ENCODE measurements around the gene SMARCAD1. TPM values are rescaled to one million over a fixed set of nuclear protein-coding genes. Genes with fewer than 3 reads are reported as not detected.

SMARCAD1 gene, protein sequence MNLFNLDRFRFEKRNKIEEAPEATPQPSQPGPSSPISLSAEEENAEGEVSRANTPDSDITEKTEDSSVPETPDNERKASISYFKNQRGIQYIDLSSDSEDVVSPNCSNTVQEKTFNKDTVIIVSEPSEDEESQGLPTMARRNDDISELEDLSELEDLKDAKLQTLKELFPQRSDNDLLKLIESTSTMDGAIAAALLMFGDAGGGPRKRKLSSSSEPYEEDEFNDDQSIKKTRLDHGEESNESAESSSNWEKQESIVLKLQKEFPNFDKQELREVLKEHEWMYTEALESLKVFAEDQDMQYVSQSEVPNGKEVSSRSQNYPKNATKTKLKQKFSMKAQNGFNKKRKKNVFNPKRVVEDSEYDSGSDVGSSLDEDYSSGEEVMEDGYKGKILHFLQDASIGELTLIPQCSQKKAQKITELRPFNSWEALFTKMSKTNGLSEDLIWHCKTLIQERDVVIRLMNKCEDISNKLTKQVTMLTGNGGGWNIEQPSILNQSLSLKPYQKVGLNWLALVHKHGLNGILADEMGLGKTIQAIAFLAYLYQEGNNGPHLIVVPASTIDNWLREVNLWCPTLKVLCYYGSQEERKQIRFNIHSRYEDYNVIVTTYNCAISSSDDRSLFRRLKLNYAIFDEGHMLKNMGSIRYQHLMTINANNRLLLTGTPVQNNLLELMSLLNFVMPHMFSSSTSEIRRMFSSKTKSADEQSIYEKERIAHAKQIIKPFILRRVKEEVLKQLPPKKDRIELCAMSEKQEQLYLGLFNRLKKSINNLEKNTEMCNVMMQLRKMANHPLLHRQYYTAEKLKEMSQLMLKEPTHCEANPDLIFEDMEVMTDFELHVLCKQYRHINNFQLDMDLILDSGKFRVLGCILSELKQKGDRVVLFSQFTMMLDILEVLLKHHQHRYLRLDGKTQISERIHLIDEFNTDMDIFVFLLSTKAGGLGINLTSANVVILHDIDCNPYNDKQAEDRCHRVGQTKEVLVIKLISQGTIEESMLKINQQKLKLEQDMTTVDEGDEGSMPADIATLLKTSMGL
- total RNA-seq (10 to 100 TPM; 11.1 to 53.2 (median 22.5) TPM), polyA plus RNA-seq (1 to 10 TPM; 4.9 to 8.1 (median 5.8) TPM)
- long read RNA-seq, donor 1: 0 reads
- long read RNA-seq, donor 2: 0 reads
- long read RNA-seq, donor 3, full-length matches to known transcripts: 1 of 1 reads
- long read RNA-seq, donor 3, partial matches to known transcripts: 0 of 1 reads
- long read RNA-seq, donor 3, other reads (novel, unspliced or antisense): 0 of 1 reads
- long read RNA-seq, donor 4, full-length matches to known transcripts: 1 of 1 reads
- long read RNA-seq, donor 4, partial matches to known transcripts: 0 of 1 reads
- long read RNA-seq, donor 4, other reads (novel, unspliced or antisense): 0 of 1 reads
- long read RNA-seq, donor 5, full-length matches to known transcripts: 1 of 1 reads
- long read RNA-seq, donor 5, partial matches to known transcripts: 0 of 1 reads
- long read RNA-seq, donor 5, other reads (novel, unspliced or antisense): 0 of 1 reads
- long read RNA-seq, donor 6, full-length matches to known transcripts: 1 of 1 reads
- long read RNA-seq, donor 6, partial matches to known transcripts: 0 of 1 reads
- long read RNA-seq, donor 6, other reads (novel, unspliced or antisense): 0 of 1 reads
- long read RNA-seq, donor 7, full-length matches to known transcripts: 1 of 6 reads
- long read RNA-seq, donor 7, partial matches to known transcripts: 0 of 6 reads
- long read RNA-seq, donor 7, other reads (novel, unspliced or antisense): 5 of 6 reads
- long read RNA-seq, donor 8, full-length matches to known transcripts: 3 of 3 reads
- long read RNA-seq, donor 8, partial matches to known transcripts: 0 of 3 reads
- long read RNA-seq, donor 8, other reads (novel, unspliced or antisense): 0 of 3 reads
- long read RNA-seq, donor 9: 0 reads
- long read RNA-seq, donor 10: 0 reads

DNA sequence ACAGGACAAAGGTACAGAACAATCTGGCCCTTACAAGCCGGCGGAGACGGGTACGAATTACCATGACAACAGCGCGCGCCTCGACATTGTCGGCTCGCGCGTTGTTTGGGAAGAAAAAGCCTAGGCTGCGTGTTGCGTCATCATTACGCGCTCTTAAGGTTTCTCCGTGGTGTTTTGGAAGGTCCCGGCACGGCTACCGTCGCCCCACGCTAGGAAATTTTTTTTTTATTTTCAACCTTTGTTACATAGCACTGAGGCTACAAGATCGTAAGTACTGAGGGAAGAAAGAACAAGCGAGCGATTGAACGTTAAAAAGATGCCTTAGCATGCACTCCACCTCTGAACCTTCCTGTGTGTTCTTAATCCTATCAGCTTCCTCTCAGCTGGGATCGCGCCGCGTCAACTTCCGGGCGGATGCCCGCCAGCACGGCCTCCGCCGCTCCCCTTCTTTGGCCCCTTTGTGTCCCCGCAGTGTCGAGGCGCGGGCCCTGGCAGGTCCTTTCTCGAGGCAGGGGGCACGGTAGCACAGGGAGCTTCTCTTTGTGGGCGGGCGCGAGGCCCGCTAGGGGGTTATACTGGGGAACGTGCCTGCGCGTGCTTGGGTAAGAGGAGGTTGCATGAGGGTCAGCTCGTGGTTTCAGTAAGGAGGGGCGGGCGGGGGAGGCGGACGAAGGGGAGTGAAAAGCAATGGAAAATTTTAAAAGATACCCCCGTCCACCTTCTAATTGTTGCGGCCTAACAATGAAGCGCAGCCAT lies at the start of gene SMARCAD1:
Gene SMARCAD1, plus strand, starts transcription at position 397 of the 756 bp plus-strand sequence. CDS start 530 bp downstream, outside the sequence.
- peak within 1 kb of the TSS; percentile 64 to 92 (median 76) for H3K4me3 ChIP-seq
- intact Hi-C loops (cut with DNase I; ENCODE audit: low total_unique reads): no loop called here
- H3K36me3 ChIP-seq: peaks cover 8 to 25% (median 24%) of the 10 kb centered on the region in 4 donors
- H3K4me1 ChIP-seq: peaks cover 15 to 41% (median 27%) of the 10 kb centered on the region in 4 donors
- no peaks in the 10 kb centered on the region for H3K27me3 ChIP-seq
- H3K27ac ChIP-seq: peak within 1 kb of the TSS; percentile 84 to 92 (median 91)
- DNase-seq: peak; percentile 92 to 99
- TF ChIP-seq EP300 (IDR thresholded peaks at IDR 0.05) (no peak), POLR2A (IDR thresholded peaks at IDR 0.05) (no peak), POLR2AphosphoS5 (IDR thresholded peaks at IDR 0.05) (peak; percentile 48 to 75 (median 62))
- TF ChIP-seq, protein P1, sequence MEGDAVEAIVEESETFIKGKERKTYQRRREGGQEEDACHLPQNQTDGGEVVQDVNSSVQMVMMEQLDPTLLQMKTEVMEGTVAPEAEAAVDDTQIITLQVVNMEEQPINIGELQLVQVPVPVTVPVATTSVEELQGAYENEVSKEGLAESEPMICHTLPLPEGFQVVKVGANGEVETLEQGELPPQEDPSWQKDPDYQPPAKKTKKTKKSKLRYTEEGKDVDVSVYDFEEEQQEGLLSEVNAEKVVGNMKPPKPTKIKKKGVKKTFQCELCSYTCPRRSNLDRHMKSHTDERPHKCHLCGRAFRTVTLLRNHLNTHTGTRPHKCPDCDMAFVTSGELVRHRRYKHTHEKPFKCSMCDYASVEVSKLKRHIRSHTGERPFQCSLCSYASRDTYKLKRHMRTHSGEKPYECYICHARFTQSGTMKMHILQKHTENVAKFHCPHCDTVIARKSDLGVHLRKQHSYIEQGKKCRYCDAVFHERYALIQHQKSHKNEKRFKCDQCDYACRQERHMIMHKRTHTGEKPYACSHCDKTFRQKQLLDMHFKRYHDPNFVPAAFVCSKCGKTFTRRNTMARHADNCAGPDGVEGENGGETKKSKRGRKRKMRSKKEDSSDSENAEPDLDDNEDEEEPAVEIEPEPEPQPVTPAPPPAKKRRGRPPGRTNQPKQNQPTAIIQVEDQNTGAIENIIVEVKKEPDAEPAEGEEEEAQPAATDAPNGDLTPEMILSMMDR (IDR thresholded peaks at IDR 0.05): peak in 1 of 7 experiments; percentile 15
- WGBS, 5 donors: 0 to 1% (median 0%) methylated on average over 56 to 57 of the region's 57 CpGs
- peaks cover 0 to 1% (median under 1%) of the 10 kb centered on the region in 4 donors for H3K9me3 ChIP-seq

DNA sequence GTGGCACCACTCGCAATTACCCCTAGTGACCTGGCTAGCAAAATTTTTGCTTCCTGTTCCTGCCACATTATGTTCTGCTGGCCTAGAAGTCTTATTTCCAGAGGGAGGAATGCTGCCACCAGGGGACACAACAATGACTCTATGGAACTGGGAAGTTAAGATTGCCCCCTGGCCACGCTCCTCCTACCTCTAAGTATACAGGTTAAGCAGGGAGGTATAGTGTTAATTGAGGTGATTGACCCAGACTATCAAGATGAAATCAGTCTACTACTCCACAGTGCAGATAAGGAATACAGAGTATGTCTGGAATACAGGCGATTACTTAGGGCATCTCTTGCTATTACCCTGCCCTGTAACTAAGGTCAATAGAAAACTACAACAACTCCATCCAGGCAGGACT lies 48.8 kb upstream of the SMARCAD1 start:
- Histone ChIP-seq H3K27ac (no peak overlapping the region), H3K4me3 (no peak overlapping the region), H3K27me3 (no peaks in the 10 kb centered on the region), H3K36me3 (no peaks in the 10 kb centered on the region), H3K9me3 (no peaks in the 10 kb centered on the region), H3K4me1 (no peaks in the 10 kb centered on the region)
- TF ChIP-seq EP300 (IDR thresholded peaks at IDR 0.05) (no peak), POLR2A (IDR thresholded peaks at IDR 0.05) (no peak), POLR2AphosphoS5 (IDR thresholded peaks at IDR 0.05) (no peak)
- TF ChIP-seq, protein P1 (IDR thresholded peaks at IDR 0.05): no peak
- DNase-seq: no peak
- WGBS, 5 donors: 76 to 93% (median 87%) methylated on average over 3 of the region's 3 CpGs
- intact Hi-C loops (cut with DNase I; ENCODE audit: low total_unique reads): no loop called here

DNA sequence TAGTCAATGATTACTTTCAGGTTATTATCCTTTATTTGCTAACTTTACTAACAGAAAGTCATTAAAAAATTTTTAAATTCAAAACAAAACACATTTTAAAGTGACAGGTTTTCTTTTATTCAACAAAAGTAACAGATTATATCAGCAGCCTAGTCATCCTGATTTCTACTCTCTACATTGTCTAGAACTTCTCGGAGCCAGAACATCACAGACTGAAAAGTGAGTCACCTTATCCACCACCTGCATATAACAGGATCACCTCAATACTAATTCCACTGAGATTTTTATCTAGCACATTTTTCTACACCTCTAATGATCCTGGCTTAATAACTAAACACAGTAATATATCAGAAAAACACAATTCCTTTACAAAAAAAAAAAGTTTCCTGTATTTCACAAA lies 47.9 kb upstream of the SMARCAD1 start:
- no peaks in the 10 kb centered on the region for H3K27me3 ChIP-seq
- H3K27ac ChIP-seq: no peak overlapping the region
- WGBS, 5 donors: 68 to 82% (median 76%) methylated on average over 1 of the region's 1 CpG
- no peak for DNase-seq
- no peaks in the 10 kb centered on the region for H3K36me3 ChIP-seq
- TF ChIP-seq, protein P1 (IDR thresholded peaks at IDR 0.05): no peak
- TF ChIP-seq POLR2A (IDR thresholded peaks at IDR 0.05) (no peak), EP300 (IDR thresholded peaks at IDR 0.05) (no peak), POLR2AphosphoS5 (IDR thresholded peaks at IDR 0.05) (no peak)
- H3K9me3 ChIP-seq: no peaks in the 10 kb centered on the region
- no peak overlapping the region for H3K4me3 ChIP-seq
- H3K4me1 ChIP-seq: peaks cover 0 to 3% (median 0%) of the 10 kb centered on the region in 4 donors
- intact Hi-C loops (cut with DNase I; ENCODE audit: low total_unique reads): no loop called here

Measured in stomach (tissue), 19 donors.